Hepatocyte (in vitro differentiated cells): ENCODE results near the gene DYRK2.

Experiments used
- CTCF ChIP-seq: fragments of 200-600 bp; sonication (generic); IDR thresholded peaks from 2 replicates; pipeline ENCODE4 v1.5.1; 2016; ENCODE audit warnings: antibody characterized with exemption, mild to moderate bottlenecking; ENCODE audit not compliant: poor library complexity
- EZH2 ChIP-seq: fragments of 200-600 bp; sonication (generic); IDR thresholded peaks from 2 replicates; pipeline ENCODE4 v1.6.1; 2016; ENCODE audit warnings: antibody characterized with exemption, mild to moderate bottlenecking, borderline replicate concordance
- EZH2phosphoT487 ChIP-seq: fragments of 200-600 bp; sonication (generic); IDR thresholded peaks from one replicate; pipeline ENCODE4 v1.6.1; 2018; ENCODE audit warnings: antibody characterized with exemption, mild to moderate bottlenecking, low read depth, moderate library complexity; ENCODE audit not compliant: unreplicated experiment, severe bottlenecking

GRCh38 chr12:67634303-67634761 is 14.2 kb upstream of the DYRK2 start:
- no peak for TF ChIP-seq CTCF
- TF ChIP-seq EZH2phosphoT487, result no peak
- TF ChIP-seq EZH2, result no peak
